Body of pancreas (tissue), 4 donors: ENCODE results near the gene NAIF1.

Source experiments
- CTCF ChIP-seq, 7 experiments: fragments of 450-650 bp in 4 of 7; fragments of 200-600 bp in 3 of 7; sonication (generic) in 3 of 7; IDR thresholded peaks; one replicate each; pipeline ENCODE4 v1.5.1; 2016 to 2019; ENCODE audit warnings: antibody characterized with exemption in 7 of 7
- POLR2A ChIP-seq, 3 donors: fragments of 450-650 bp; IDR thresholded peaks; one replicate each; pipeline ENCODE4 v1.6.1; 2016; ENCODE audit warnings: antibody characterized with exemption in 3 of 3, mild to moderate bottlenecking in 2 of 3

DNA sequence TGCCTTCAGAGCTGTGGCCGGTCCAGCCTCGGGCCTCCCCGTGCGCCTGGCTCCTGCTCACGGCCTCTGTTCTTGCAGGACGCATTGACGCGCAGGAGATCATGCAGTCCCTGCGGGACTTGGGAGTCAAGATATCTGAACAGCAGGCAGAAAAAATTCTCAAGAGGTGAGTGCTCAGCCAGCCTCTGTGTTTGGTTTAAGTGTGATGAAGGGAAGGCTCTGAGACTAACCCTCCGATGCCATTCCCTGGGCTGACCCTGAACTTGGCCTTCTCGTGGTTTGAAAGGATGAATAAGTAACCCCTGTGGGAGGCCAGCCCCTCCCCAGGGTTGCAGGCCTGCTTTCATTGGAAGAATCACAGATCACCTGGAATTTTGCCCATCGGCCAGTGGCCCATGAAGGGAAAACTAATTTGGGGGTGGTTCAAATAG, 34.1 kb upstream of the NAIF1 start:
- TF ChIP-seq CTCF (IDR thresholded peaks at IDR 0.05) (no peak), POLR2A (IDR thresholded peaks at IDR 0.05) (no peak)
